Brain pericyte (primary cell): ENCODE results near the gene ATP8A2.
"Not testable (repeated sequence)": the region's sequence is repeated elsewhere in the genome, so short reads cannot be mapped to it uniquely, and the experiment has no call there.

Experiments
- DNase-seq: peaks from one replicate; pipeline ENCODE4 v3.0.0-alpha.2; 2012; ENCODE audit warnings: low read depth, low spot score

Gene ATP8A2

DNA sequence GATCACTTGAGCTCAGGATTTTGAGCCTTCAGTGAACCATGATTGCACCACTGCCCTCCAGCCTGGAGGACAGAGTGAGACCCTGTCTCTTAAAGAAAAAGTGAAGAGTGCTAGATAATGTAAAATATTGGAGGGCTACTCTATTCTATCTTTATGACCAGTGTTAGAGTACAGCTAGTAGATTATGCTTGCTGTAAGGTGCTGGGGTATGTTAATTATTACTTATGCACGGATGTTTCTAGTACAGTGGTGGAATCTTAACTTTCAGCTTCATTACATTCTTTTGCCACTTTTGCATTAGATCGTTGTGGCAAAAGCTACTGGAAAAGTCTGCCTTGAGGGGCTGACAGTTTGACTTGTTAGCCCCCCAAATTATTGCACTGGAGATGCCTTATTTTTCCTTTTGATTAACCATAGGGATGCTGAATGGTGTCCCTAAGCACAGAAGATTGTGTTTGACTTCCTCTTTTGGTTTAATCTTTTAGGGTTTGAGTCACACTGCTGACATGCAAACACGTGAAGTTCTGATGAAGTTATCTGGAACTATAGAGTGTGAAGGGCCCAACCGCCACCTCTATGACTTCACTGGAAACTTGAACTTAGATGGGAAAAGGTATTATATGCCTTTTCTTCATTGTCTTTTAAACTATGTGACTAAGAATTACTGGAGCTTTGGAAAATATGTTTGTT, 169.8 kb downstream of the ATP8A2 start:
- DNase-seq: no peak

DNA sequence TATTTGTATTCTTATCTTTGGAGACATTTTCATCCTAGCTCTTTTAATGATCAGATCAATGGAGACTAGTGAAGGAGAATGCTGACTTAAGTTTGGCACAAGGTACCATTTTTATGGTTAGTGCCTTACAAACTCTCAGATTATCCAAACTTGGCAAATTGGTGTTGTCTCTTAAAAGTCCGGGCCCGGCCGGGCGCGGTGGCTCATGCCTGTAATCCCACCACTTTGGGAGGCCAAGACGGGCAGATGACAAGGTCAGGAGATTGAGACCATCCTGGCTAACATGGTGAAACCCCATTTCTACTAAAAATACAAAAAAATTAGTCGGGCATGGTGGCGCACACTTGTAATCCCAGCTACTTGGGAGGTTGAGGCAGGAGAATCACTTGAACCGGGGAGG, 177.2 kb downstream of the ATP8A2 start:
- not testable (repeated sequence) for DNase-seq

DNA sequence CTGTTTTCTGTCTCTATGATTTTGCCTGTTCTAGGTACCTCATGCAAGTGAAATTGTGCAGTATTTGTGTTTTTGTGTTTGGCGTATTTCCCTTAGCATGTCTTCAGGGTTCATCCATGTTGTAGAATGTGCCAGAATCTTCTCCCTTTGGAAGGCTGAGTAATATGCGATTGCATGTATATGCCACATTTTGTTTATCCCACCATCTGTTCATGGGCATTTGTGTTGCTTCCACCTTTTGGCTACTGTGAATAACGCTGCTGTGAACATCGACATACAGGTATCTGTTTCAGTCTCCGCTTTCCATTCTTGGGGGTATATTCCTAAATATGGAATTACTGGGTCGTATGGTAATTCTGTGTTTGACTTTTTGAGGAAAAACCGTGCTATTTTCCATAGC, 190.0 kb downstream of the ATP8A2 start:
- DNase-seq: no peak

DNA sequence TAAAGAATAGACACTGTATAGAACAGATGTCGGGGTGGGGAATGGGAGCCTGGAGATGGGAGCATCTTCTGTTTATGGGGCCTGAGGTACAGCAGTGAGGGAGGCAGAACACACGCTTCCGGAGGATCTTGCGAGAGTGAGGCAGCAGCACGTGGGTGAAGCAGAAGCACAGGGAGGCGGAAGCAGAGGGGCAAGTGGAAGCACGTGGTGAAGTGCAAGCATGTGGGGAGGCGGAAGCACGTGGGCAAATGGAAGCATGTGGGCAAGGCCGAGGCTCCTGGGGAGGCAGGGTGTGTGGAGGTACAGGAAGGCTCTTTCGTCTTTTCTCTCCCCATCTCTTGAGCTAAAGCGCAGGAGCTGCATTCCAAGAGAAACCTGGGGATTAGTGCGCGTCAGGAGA, 198.4 kb downstream of the ATP8A2 start:
- no peak for DNase-seq

DNA sequence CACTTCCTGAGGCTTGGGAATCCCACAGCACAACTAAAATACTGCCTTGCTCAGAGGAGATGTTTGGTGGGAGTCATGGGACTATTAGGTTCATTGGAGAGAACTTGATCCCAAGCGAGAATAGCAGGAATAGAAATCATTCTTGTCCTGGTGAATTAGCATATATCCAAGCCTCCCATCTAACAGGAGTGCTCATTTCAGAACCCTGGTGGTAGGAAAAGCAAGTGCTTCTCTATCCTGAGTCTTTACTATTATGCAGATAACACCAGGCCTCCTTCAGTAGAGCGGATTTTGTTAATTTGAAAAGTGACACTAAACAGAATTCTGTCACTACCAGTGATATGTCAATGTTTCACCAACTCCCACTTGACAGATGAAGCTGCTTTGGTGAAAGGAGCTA, 199.5 kb downstream of the ATP8A2 start:
- no peak for DNase-seq

DNA sequence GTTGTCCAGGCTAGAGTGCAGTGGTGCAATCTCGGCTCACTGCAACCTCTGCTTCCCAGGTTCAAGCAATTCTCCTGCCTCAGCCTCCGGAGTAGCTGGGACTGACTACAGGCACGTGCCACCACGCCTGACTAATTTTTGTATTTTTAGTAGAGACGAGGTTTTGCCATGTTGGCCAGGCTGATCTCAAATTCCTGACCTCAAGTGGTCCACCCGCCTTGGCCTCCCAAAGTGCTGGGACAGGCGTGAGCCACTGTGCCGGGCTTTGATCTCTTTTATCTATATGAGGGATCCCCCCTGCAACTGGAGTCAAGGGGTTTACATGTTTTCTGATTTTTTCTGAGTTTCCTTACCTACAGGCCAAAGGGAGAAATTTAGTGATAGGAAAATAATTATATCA, 200.4 kb downstream of the ATP8A2 start:
- not testable (repeated sequence) for DNase-seq

DNA sequence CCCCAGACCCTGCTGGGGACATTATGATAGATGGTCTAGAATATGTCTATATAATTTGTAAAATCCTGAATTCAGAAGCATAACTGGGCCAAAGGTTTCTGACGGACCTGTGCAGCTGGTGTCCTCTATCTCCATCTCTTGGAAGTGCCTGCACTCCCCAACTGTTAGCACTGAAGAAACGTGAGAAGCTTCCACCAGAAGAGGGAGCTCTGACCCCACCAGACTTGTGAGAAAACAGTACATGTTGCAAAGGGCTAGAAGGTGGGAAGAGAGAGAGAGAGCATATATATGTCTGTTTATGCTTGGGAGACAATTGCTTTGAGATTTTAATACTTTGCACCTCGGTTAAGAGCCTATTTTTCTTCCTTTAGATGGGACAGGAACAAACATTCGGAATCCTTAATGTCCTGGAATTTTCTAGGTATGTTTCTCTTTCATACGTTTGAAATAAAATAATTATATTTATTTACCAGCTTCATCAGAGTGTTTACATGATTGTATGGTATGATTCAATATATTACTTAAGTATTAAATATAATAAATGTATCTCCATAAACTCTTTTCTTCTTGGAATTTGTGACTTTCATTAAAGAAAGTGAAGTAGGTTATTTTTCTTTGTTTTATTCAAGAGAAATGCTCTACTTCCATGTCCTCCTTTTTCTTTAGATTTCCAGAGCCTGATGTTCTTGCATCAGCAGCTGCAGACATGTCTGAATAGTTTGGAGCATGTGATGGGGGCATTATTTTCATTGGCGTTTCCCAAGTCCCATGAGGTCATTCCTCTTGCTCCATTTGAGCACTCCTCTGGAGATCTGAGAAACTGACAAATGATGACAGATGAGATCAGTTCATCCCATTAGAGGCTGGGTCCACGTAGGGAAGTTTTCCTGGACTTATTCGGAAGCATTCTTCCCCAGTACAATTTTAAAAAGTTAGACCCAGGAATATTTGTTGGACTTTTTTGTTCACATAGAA, 202.9 kb downstream of the ATP8A2 start:
- peak; percentile 77 for DNase-seq

DNA sequence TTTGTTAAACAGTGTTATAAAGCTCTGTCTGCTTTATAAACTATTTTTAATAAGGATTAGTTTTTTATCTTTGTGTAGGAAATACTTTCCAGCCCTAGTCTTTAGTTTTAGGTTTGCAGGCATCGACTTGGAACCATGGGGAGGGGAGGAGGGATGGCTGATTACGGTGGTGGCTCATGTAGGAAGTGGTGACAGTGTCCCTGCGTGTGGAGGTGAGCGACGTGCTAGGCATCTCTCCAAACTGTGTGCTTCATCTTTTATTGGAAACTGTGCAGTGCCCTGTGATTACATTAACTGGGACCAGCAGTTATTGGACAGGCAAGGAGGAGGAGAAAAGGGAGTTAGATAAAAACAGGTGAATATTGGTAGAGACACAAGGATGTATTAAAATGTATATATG, 203.8 kb downstream of the ATP8A2 start:
- DNase-seq: no peak

DNA sequence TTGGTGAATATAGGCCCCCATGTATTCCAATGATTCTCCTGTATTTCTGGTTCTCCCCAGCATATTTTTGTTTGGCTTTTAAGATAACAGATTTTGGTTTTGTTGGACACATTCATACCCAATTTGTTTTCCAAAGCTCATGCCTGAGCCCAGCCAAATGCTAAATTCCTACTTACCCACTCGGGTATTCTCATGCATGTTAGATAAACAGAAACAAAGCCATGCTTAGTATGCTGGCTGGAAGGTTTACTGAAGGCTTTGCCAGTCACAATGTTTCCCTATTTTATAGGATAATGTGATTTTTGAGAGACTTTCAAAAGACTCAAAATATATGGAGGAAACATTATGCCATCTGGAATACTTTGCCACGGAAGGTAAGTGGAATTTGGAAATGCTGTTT, 206.8 kb downstream of the ATP8A2 start:
- DNase-seq: no peak

DNA sequence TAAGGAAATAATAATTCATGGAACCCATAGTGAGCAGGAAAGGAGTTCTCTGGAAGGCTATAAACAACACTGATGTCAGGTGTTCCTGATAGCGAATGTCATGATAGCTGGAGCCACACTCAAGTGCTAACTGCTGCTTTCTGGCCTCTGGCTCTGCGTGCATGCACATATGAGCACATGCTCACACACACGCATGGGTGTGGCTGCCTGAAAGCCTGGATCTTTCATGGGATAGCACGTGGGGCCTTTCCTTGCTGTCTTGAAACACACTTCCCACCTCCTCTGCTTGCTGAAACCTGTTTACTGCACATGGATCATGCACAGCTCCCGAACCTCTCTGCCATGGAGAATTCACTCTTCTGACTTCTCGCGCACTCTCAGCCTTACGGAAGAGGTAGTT, 207.4 kb downstream of the ATP8A2 start:
- DNase-seq: no peak

DNA sequence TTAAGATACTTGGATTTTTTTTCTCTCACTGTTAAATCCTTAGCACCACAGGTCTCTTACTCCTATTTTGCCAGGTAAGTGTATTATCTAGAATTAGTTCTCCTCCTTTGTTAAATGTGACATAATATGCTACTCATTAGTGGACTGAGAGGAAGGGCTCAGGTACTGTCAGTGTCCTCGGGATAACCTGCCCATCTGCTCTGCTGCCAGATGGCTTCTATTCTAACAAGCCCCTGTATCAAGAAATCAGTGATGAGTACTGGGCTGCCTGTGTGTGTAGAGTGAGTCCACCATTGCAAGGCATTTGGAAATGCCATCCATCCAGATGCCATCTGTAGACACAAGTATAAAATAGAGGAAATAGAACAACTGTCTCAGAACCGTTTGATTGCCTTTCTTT, 209.6 kb downstream of the ATP8A2 start:
- DNase-seq: no peak

DNA sequence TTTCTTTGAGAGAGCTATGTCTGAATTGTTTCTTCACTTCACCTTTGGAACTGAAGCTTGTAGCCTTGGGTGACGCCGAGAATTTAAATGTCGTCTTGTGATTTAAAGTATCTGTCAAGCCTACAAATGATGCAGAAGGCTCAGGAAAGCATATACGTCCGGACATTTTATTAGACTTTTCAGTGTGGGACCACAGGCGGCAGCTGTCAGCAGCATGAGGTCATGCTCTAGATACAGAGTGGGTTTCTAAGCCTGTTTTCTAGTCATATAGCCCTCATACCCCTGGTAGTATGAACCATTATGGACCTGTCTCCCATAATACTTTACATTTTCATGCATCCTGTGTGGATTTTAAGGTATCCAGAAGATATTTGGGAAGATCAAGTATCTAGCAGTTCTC, 212.3 kb downstream of the ATP8A2 start:
- DNase-seq: no peak

DNA sequence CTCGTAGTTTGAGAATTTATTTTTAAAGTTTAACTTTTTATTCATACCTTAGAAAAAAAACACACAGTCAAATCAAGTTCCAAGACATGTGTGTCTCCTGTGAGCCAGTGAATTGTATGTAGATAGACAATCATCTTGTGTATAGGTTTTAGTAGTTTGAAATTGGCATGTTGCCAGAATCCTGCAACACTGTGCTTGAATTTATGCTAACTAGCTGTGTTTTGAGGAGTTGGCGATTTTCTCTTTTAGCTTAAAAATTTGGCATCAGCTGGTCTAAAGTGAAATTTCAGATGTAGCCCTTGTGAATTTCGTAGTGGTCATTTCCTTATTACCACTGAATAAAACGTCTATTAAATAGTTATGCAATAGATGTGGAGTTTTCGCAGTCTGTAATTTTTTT, 213.2 kb downstream of the ATP8A2 start:
- DNase-seq: no peak

DNA sequence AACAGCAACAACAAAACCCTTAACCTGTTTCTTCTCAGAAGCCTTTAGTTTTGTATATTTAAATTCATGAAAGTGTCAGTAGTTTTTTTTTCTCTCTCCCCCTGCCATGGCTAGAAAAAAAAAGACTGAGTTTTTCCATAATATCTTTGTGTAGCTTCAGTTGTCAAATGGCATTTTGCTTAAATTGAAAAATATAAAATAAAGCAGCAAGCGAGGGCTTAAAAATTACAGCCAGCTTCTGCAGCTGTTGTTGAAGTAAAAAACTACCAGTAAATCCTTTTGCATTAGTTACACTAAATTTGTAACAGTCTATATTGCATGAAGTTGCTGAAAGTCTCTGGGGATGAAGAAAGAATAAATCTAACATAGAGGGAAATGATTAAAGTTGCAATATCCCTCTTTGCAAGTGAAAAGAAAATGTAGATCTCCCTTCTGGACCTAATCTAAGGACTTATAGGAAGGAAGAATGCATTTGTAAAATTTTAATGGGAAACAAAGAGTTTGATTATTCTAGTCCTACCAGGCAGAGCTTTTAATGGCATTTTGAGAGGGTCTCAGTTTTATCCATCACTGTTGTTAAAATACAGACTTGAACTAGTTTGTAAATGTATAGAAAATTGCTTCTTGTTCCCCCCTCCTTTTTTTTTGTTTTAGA, 215.7 kb downstream of the ATP8A2 start:
- no peak for DNase-seq

DNA sequence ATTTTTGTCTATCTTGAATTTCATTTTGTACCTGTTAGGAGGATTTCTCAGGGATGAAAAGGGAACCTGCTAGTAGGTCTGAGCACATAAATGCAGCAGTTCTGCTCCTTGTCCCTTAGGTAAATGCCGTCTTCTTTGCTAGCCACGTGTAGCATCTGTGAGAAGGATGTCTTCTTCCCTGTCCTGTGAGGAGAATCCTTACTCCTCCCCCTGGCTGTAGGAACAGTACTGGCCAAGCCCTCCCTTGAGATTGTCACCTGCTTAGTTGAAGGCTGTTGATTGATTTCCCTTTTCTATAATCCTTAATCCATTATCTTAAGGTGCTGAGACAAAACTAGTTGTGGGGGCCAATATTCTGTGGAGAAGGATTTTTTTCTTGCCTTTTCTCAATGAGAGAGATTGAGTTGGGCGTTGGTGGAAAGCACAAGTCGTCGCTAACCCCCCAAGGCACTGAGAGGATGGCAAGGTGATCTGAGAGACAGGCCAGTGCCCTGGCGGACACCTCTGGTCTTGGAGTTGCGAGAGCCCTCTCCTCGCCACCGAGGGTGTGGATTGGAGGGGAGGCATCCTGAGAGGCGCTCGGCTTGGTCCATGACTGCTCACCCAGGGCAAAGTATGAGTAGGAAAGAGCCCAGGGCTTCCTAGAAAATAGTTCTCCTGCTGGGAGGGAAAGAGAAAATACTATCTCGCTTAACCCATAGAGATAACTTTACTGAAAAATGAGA, 216.7 kb downstream of the ATP8A2 start:
- no peak for DNase-seq

DNA sequence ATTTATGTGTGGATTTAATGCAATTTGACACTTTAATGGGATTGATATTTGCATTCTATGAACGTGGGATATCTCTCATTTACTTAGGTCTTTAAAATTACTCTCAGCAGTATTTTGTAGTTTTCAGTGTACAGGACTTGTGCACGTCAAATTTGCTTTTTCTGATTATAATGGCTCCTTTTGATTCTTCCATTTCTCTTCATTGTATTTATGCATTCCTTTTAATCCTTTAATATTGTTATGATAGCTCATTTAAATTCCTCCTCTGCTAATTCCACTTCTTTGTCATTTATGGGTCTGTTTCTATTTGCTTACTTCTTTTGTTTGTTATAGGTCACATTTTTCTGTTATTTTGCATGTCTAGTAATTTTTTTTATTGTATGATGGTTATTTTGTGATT, 226.6 kb downstream of the ATP8A2 start:
- DNase-seq: no peak

DNA sequence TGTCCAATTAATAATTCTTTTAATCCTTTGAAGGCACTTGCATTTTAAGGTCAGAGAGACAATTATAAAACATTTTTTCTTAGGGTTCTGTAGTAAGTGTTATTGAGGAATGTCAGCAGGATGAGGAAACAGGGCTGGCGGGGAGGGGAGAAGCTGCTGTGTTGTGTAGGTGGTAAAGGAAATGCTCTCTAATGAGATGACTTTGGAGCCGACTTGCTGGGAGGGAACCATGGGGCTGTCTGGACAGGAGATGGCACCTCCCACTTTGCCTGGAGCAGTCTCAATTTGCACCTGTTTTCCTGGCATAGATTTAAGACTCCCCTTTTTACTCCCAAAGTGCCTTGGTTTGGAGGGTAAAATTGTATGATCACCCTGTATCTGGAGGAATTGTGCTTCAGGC, 230.4 kb downstream of the ATP8A2 start:
- DNase-seq: no peak

DNA sequence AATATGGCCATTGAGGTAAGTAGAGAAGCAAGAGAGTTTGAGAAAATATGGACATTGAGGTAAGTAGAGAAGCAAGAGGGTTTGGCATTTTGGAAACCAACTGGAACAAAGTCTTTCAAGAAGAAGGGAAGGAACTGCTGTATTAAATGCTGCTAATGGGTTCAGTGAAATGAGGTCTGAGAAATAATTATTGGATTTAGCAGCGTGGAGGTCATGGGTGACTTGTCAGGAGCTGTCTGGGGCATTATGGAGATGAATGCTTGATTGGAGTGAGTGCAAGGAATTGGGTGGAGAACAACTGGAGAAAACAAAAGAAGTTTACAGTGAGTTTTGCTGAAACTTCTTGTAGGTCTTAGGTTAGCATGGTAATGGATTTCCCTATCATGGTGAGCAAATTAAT, 232.3 kb downstream of the ATP8A2 start:
- no peak for DNase-seq

DNA sequence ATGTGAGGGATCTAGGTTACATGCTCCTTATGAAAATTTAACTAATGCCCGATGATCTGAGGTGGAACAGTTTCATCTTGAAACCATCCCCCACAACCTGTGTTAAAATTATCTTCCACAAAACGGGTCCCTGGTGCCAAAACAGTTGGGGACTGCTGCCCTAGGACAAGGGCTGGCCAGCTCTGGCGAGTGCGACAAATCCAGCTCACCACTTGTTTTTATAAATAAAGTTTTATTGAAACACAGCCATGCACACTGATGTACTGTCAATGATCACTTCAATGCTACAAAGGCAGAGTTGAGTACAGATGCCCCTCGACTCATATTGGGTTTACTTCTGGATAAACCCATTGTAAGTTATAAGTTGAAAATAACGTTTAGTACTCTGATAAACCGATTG, 235.3 kb downstream of the ATP8A2 start:
- no peak for DNase-seq

DNA sequence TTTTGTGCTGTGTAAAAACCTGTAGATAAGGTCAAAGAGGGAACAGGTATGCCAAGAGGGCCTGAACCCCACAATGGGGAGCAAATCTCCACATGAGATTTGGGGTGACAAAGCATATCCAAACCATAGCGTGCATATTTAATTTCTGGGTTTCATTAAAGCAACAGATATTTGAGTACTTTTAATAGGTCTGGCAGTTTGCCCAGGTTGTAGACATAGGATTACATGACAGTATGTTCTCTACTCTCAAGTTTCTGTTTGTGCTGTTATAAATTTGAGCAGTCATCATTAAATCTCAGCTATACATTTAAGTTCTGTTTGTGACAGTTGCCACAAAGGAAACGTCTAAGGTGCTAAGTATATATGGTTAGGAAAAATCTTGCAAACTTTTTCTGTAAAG, 236.4 kb downstream of the ATP8A2 start:
- no peak for DNase-seq

DNA sequence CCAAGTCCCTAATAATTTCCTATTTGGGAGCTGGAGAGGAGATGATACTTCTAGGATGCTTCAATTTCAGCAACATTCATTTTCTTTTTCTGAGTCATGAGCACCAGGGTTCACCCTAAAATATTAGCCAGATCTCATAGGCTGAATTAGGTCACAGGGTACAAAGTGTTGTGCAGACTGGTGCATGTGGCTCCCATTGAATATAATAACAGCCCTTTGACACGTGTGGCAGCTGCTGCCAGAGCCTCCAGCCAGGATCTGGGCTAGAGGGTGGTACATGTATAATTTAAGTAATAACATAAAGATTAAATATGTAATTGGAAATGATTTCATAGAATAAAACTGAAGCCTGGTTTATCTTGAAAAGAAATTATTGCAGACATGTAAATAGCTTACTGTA, 244.9 kb downstream of the ATP8A2 start:
- no peak for DNase-seq

DNA sequence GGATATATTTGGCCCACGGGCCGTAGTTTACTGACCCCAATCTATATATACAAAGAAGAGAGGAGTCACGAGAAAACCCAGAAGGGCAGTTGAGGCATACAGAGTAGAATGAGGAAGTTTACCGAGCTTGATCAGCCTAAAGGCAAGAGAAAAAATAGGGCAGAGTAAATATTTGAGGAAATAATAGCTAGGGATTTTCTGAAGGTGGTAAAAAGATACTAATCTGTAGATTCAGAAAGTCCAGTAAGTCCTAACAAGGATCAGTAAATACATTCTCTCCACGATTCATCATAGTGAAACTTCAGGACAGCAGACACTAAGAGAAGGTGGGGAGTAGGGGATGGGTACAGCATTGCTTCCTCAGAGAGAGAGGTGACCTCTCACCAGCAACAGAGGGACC, 248.1 kb downstream of the ATP8A2 start:
- DNase-seq: no peak
